Fibroblast of skin of left quadriceps (primary cell): Measurements from ENCODE around the gene SLC7A5.

Experiments
- DNase-seq, 2 experiments: peaks; one replicate each; pipeline ENCODE4 v3.0.0-alpha.2; 2013; ENCODE audit warnings: low read depth in 2 of 2

Gene SLC7A5

DNA sequence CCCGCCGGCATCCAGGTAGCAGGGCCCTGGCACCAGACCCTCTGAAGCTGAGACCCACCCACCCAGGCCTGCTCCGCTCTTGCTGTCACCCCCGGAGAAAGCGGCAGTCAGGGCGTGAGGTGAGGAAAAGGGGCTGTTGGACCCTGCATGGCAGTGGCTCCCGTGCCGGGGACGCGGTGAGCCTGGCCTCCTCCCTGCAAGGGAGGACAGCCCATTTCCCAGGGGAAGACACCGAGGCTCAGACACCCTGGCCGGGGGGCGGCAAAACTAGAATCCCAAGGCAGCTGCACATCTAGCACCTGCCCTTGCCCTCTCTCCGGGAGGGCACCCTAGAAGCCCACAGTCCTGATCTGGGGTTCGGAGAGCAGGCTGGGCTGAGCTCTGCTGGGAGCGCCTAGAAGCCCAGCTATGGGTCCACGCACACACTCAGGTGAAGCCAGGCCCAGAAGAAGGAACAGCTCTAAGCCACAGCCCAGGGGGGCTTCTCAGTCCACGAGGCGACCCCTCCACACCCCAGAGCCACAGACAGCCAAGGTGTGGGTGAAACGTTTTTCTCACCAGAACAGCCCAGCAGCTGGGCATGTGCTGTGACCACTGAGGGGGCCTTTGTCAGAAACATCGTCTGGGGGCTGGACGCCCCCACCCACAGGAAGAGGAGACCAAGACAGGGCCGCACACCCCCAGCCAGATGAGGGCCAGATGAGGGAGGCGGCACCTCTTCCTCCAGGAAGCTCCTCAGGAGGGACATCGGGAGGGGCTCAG, 22.4 kb downstream of the SLC7A5 start:
- no peak for DNase-seq

GRCh38 chr16:87845807-87846619, 23.3 kb downstream of the SLC7A5 start:
- DNase-seq: no peak

DNA sequence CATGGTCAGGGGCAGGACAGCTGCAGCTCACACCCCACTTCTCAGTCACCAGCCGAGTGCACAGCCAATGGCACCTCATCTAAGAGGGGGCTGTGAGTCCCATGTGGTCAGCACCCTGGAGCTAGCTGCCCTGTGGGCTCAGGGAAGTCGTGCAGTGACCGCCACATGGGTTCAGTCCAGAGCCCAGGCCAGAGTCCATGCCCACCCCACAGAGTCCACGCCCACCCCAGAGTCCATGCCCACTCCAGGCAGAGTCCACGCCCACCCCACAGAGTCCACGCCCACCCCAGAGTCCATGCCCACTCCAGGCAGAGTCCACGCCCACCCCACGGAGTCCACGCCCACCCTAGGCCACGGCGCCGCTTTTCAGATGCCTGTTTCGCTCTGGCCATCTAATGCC, 24.1 kb downstream of the SLC7A5 start:
- no peak for DNase-seq

- no peak for DNase-seq
These were observed 24.5 kb downstream of the SLC7A5 start for GRCh38 chr16:87844809-87845208.

DNA sequence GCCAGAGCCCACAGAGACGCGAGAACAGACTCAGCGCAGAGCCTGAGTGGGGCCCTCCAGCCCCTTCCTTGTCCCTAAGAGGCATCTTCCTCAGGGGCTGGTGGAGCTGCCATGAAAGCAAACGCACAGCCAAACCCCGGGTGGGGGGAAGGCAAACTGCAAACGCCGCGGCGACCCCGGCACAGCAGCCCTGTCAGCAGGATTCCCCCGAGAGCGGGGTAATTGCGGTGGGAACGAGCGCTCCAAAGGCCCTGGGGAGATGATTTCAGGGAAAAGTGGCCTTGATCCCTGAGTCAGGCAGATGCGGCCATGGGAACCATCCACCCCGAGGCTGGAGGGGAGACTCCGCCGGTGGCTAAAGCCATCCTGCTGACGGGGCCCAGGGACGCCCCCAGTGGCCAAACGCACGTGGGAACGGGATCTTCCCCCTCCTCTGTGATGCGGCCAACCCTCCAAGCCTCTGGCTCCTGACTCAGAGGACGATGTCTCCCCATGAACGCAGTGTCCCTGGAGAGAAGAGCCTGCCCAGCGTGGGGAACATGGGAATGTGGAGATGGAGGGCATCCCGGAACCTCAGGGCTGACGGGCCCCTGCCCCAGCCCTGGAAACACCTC, 25.1 kb downstream of the SLC7A5 start:
- DNase-seq: no peak

DNA sequence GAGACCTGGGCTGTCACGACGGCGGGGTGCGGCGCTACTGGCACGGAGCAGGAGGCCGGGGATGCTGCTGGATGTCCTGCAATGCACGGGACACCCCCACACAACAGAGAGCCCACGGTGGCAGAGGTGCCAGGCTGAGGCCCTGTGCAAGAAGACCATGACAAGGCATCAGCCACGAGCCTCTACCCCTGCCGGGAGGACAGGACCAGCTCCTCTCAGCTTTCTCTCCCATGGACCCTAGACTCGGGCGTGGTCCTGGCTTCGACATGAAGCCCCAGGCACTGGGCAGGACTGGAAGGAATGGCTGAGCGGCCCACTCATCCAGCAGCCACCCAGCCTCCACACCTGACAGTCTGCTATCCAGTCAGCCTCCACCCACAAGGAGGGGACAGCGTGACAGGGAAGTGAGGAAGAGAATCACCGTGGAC, 25.6 kb downstream of the SLC7A5 start:
- no peak for DNase-seq

DNA sequence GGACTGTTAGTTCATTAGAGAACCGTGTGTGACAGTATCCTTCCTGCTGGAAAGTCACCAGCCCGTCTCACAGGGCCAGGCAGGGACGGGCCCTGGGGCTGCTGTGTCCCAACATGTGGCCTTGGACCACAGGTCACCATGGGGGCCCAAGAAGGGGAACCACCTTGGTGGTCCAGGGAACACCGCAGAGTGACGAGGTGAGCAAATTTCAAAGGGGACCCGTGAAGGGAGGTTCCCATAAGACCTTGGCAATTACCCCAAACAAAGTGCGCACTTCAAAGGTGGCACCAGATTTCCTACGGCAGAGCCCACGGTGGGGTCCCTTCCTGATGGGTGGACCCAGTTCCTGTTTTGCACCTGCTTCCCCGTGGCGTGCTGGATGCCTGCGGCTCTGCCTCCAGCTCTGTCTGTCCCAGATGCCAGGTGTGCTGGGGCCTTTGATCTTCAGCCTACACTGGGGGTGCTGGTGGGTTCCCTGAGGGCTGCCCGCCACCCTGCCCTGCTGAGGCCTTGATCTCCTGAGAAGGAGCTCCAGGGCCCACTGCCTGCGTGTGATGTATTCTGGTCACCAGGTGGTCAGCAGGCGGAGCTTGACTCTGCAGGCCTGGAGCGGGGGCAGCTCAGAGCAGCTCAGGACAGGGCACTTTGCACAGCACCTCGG, 27.0 kb downstream of the SLC7A5 start:
- DNase-seq: no peak

DNA sequence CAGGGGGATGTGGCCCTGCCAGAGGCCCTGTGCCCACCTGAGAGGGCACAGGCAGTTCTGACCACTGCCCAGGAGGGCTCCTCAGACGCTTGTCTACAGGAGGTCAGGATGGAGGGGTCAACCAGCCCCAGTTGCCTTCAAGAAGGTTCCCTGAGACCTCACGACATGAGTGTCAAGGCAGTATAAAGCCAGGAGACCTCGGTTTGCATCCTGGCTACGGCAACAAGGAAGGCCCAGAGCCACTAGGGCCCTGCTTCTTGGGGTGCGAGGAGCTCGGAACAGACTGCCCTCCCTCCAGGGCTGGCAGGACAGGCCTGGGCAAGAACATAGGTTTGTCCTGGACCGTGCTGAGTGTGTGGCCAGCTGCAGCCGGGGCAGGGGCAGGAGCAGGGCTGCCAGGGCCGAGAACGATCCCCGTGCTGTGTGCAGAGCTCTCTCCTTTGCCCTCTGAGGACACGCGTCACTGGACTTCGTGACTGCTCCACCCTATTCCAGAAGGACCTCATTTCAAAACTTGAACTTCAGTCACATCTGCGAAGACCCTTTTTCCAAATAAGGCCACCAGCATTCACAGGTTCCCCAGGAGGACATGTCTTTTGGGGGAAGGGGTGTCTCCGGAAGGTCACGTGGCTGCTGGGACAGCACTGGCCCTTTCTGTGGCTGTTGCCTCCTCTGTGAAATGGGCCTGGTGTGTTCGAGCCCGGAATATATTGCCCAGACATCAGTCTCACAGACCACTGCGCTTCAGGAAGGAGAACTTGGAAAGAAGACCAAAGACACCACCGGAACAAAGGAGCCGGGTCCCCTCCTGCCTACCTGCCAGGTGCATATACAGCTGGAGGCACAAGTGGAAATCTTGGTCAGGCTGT, 27.7 kb downstream of the SLC7A5 start:
- DNase-seq: no peak

DNA sequence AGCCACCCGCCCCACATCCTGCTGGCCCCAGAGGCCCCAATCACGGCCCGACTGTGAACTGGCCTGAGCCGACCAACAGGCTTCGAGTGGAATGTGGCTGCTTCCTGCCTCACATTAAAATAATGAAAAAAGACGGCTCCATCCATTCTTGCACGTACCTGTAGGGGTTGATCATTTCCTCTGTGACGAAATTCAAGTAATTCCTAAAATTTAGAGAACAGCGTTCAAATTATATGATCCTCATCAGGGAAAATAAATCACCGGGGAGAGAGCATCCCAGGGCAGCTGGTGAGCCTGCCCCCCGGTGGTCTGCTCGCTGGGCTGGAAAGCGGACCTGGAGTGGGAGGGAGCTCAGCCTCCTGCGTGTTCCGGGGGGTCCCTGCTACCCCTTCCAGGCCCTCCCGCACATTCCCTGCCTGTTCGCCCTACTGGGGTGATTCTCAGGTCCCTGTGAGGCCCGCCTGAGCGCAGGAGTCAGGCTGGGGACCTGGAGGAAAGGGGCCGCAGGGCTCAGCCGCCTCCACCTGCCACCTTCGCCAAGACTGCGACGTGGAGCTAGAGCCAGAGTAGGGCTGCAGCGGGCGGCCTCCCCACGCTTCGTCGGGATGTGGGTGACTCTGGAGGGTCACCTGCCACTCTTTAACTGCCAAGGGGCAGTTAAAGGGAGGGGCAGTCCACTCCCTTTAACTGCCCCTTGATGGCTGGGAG, 28.9 kb downstream of the SLC7A5 start:
- no peak for DNase-seq

DNA sequence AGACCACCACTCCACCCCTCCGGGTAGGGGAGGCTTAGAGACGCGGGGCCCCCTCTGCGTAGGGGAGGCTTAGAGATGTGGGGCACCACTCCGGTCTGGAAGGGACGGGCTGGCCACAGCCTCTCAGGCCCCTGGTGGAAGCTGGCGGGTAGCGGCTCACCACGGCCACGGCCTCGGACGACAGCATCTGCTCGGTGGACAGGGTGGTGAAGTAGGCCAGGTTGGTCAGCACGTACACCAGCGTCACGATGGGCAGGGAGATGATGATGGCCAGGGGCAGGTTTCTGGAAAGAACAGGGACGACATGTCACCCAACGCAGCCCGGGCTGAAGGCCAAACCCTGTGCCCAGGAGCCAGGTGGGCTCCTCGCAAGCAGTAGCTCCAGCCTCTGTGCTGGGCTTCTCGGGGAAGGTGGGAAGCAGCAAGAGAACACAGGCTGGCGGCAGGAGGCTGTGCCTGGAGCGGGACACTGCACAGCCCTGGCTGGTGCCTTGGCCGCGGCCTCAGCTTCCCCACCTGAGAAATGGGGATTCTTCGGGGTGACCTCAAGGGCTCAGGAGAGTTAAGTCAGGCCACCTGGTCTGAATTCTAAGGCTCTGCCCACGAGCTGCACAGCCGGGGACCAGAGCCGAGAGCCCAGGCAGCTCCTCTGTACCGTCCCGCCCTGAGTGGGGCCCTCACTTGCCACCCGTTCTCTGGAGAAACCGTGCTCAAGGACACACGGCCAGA, 29.6 kb downstream of the SLC7A5 start:
- no peak for DNase-seq

DNA sequence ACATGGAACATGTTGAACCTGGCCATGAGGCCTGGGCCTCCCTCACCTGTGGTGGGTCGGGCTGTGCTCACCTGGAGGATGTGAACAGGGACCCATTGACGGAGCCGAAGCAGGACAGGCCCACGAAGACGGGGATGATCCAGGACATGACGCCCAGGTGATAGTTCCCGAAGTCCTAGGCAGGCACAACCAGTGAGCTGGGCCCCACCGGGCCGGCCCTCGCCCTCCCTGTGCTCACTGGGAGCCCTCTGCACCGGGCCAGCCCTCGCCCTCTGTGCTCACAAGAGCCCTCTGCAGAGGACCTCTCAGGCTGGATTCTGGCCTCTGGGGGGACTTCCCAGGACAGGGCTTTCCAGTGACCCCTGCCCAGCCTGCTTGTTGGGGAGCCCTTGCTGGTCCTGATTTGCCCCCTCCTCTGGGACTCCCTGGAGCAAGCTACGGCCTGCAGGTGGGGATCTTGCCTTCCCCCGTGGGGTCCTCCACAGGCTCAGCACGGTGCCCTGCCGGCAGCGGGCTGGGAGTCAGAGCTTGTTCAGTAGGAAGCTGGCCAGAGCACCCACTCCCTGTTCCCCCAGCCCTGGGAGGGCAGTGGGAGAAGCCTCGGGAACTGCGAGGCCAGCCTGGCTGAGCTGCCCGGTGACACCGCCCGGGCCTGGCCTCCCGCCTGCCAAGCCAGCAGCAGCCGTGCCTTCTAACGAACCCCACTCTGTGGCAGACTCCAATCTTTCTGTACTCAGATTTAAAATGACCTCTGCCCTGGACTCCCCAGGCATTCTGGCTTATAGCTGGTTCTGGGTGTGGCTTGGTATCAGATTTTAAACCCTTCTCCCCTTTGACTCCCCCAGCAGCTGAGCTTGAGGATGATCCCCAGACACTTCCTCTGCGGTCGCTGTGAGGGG, 30.4 kb downstream of the SLC7A5 start:
- no peak for DNase-seq

DNA sequence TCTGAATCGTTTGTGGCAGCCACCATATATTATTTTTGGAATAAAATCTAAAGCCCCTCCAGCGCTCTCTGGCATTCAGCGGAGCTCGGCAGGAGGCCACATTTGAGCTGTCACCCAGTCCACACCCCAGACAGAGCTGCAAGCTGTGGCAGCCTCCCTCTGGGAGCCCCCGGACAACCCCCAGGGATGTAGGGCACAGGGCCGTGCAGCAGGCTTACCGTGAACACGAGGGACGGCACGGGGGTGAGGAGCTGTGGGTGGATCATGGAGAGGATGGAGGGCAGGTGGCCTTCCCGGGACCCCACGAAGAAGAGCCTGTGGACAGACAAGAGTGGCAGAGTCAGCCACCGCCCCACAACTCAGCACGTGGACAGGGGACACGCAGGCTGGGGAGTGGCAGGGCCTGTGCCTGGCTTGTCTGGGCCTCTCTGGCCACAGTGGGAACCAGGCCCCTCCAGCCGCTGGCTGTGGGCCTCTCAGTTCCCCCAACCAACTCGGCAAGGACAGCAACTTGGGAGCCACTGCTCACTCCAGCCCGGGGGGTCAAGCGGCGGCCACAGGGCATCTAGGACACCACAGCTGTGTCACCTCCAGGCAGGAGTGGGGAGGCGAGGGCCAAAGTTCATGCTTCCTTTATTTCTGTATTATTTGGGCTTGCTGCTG, 31.5 kb downstream of the SLC7A5 start:
- DNase-seq: no peak

GRCh38 chr16:87836844-87837581, 32.3 kb downstream of the SLC7A5 start:
- no peak for DNase-seq

GRCh38 chr16:87836346-87836843, 32.9 kb downstream of the SLC7A5 start:
- no peak for DNase-seq

- DNase-seq: no peak
These were observed 33.4 kb downstream of the SLC7A5 start for GRCh38 chr16:87835882-87836331.

DNA sequence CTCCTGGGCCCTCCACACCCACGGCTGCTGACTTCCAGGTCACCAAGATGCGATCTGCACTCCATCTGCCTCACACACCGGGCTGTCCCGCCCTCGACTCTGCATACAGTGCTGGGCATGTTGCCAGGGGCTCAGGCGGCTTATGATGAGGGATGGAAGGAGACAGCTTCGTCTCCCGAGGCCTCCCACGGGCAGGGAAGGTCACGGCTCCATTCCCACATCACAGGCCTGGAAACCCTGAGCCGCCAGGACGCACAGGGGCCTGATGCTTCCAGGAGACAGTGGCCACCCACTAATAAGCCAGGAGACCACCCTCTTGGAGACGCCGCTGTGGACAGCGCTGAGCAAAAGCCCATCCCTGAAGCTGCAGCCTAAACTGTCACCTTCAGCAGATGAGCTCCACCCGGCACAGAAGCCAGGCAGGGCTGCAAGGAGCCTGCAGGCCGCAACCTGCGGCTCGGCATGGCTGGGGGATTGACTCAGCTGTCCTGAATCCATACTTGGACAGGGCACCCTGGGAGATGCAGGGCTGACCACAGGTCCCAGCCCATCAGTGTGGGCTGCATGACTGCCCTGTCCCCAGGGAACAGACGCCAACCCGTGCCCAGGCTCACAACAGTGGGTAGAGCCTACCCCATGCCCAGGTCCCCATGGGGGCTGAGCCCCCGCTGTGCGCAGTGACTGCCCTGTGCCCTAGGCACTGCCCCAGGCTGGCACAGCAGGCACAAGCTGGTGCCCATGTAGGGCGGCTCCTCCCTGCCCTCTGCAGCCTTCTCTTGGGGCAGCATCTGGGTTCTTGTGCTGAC, 34.4 kb downstream of the SLC7A5 start:
- DNase-seq: no peak
